ENCODE results near the gene SLC35D2.

DNA sequence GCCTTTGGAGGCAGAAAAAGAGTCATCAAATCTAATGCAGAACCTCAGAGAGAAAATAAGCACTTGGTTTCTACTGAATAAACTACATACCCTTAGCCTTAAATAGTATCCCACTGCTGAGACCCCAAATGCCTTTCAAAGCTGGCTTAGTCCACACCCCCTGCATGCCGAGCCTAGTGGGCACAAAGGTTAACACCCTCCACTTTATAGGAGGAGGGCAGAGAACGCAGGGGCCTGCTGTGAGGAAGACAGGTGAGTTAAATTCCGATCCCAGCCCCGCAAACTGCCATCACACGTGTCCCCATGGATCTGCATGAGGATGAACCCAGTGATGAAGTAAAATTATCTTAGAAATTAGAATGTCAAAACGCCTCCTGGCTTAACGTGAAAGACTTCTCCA is 62.0 kb downstream of the SLC35D2 start:
- TF ChIP-seq, protein P1, sequence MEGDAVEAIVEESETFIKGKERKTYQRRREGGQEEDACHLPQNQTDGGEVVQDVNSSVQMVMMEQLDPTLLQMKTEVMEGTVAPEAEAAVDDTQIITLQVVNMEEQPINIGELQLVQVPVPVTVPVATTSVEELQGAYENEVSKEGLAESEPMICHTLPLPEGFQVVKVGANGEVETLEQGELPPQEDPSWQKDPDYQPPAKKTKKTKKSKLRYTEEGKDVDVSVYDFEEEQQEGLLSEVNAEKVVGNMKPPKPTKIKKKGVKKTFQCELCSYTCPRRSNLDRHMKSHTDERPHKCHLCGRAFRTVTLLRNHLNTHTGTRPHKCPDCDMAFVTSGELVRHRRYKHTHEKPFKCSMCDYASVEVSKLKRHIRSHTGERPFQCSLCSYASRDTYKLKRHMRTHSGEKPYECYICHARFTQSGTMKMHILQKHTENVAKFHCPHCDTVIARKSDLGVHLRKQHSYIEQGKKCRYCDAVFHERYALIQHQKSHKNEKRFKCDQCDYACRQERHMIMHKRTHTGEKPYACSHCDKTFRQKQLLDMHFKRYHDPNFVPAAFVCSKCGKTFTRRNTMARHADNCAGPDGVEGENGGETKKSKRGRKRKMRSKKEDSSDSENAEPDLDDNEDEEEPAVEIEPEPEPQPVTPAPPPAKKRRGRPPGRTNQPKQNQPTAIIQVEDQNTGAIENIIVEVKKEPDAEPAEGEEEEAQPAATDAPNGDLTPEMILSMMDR (IDR thresholded peaks at IDR 0.05) = no peak
- no peak for TF ChIP-seq POLR2A (IDR thresholded peaks at IDR 0.05)
